HL-60/S4 (cell line): ENCODE results near the gene MAP4.
"Not testable (repeated sequence)": the region's sequence is repeated elsewhere in the genome, so short reads cannot be mapped to it uniquely, and the experiment has no call there.

Experiments used
- in situ Hi-C: fragments of 300-500 bp; cut with MboI; formaldehyde crosslinking; loops from 2 replicates; pipeline ENCODE4 v1.14.3; 2022; ENCODE audit warnings: low sequenced_read_pairs

Gene MAP4

GRCh38 chr3:48016301-48016973, at the start of gene MAP4:
TSS of gene MAP4 (minus strand) at chr3:48016416. CDS start at chr3:47998860, 17,556 bp downstream.
- in situ Hi-C loops: no loop called here

GRCh38 chr3:48065035-48065434, 48.8 kb upstream of the MAP4 start:
- in situ Hi-C loops: no loop called here

GRCh38 chr3:48064292-48064829, 48.1 kb upstream of the MAP4 start:
- in situ Hi-C loops: no loop called here

- in situ Hi-C loops: not testable (repeated sequence)
Observed at GRCh38 chr3:48061586-48061985, 45.4 kb upstream of the MAP4 start.

- in situ Hi-C loops: no loop called here
Observed at GRCh38 chr3:48058091-48058490, 41.9 kb upstream of the MAP4 start.

- in situ Hi-C loops: no loop called here
Observed at GRCh38 chr3:48057521-48057920, 41.3 kb upstream of the MAP4 start.

- in situ Hi-C loops: no loop called here
Observed at GRCh38 chr3:48047841-48048464, 31.7 kb upstream of the MAP4 start.

GRCh38 chr3:48042071-48042760, 26.0 kb upstream of the MAP4 start:
- in situ Hi-C loops: no loop called here

GRCh38 chr3:48039487-48040190, 23.4 kb upstream of the MAP4 start:
- in situ Hi-C loops: no loop called here

GRCh38 chr3:48038971-48039481, 22.8 kb upstream of the MAP4 start:
- in situ Hi-C loops: no loop called here

- in situ Hi-C loops: no loop called here
Observed at GRCh38 chr3:48034000-48034516, 17.8 kb upstream of the MAP4 start.

- in situ Hi-C loops: no loop called here
Observed at GRCh38 chr3:48030188-48030587, 14.0 kb upstream of the MAP4 start.

- in situ Hi-C loops: no loop called here
Observed at GRCh38 chr3:48026951-48027908, 11.0 kb upstream of the MAP4 start.

GRCh38 chr3:48026098-48026497, 9.9 kb upstream of the MAP4 start:
- in situ Hi-C loops: no loop called here

- in situ Hi-C loops: no loop called here
Observed at GRCh38 chr3:48024401-48024800, 8.2 kb upstream of the MAP4 start.

GRCh38 chr3:48023377-48023776, 7.2 kb upstream of the MAP4 start:
- in situ Hi-C loops: no loop called here

GRCh38 chr3:48022178-48022577, 6.0 kb upstream of the MAP4 start:
- in situ Hi-C loops: no loop called here

- in situ Hi-C loops: no loop called here
Observed at GRCh38 chr3:48018841-48019240, 2.6 kb upstream of the MAP4 start.

GRCh38 chr3:48015431-48016180, 610 bp downstream of the MAP4 start:
- in situ Hi-C loops: no loop called here
